Measurements from ENCODE around the gene FEZ2. TPM values are rescaled to one million over a fixed set of nuclear protein-coding genes. Genes with fewer than 3 reads are reported as not detected.

Gene FEZ2
- total RNA-seq, 1 donor: 62.8 TPM

- DNase-seq (ENCODE audit: low read depth): no peak
- H3K4me3 ChIP-seq (ENCODE audit: low read depth, low read length): no peak overlapping the region
- TF ChIP-seq CTCF (IDR thresholded peaks at IDR 0.05; ENCODE audit: insufficient read depth, low read length): no peak
These were observed 69.1 kb downstream of the FEZ2 start for GRCh38 chr2:36528766-36529392.

GRCh38 chr2:36528274-36528673 is 69.7 kb downstream of the FEZ2 start:
- H3K4me3 ChIP-seq (ENCODE audit: low read depth, low read length): no peak overlapping the region
- no peak for DNase-seq (ENCODE audit: low read depth)
- TF ChIP-seq CTCF (IDR thresholded peaks at IDR 0.05; ENCODE audit: insufficient read depth, low read length): no peak

- no peak for TF ChIP-seq CTCF (IDR thresholded peaks at IDR 0.05; ENCODE audit: insufficient read depth, low read length)
- no peak overlapping the region for H3K4me3 ChIP-seq (ENCODE audit: low read depth, low read length)
- DNase-seq (ENCODE audit: low read depth): peak; percentile 22
These were observed 71.7 kb downstream of the FEZ2 start for GRCh38 chr2:36526226-36526625.

- TF ChIP-seq CTCF (IDR thresholded peaks at IDR 0.05; ENCODE audit: insufficient read depth, low read length): no peak
- no peak for DNase-seq (ENCODE audit: low read depth)
- H3K4me3 ChIP-seq (ENCODE audit: low read depth, low read length): no peak overlapping the region
These were observed 72.7 kb downstream of the FEZ2 start for GRCh38 chr2:36525245-36525644.

- TF ChIP-seq CTCF (IDR thresholded peaks at IDR 0.05; ENCODE audit: insufficient read depth, low read length): no peak
- DNase-seq (ENCODE audit: low read depth): no peak
- no peak overlapping the region for H3K4me3 ChIP-seq (ENCODE audit: low read depth, low read length)
These were observed 74.8 kb downstream of the FEZ2 start for GRCh38 chr2:36523153-36523552.

GRCh38 chr2:36520431-36520830 is 77.5 kb downstream of the FEZ2 start:
- no peak overlapping the region for H3K4me3 ChIP-seq (ENCODE audit: low read depth, low read length)
- no peak for DNase-seq (ENCODE audit: low read depth)

More at GRCh38 chr2:36520431-36520830, 77.5 kb downstream of the FEZ2 start:
- TF ChIP-seq CTCF (IDR thresholded peaks at IDR 0.05; ENCODE audit: insufficient read depth, low read length): no peak
